ENCODE data around the gene EIPR1. TPM values are rescaled to one million over a fixed set of nuclear protein-coding genes. Genes with fewer than 3 reads are reported as not detected.

Gene EIPR1
- total and polyA plus RNA-seq, 2 of the 13 experiments (the other 11 are each of a cell fraction or from before 2014, with no cell fraction given) = 70.0 to 96.3 TPM

- ChIA-PET CTCF (ENCODE audit: low intra/inter-chr PET ratio, low total read pairs) (no interaction called here), POLR2A (no interaction called here)
- Histone ChIP-seq H3K27ac (ENCODE audit: extremely low read length, insufficient read depth, low read length) (no peak overlapping the region), H3K4me1 (ENCODE audit: insufficient read depth, low read length) (peaks cover 14% of the 10 kb centered on the region), H3K4me3 (replicated peaks in 1 of 3; ENCODE audit: insufficient read depth in 1 of 3, low read depth in 2 of 3, low read length in 3 of 3) (no peak overlapping the region), H2AFZ (ENCODE audit: low read length) (no peak overlapping the region), H3K27me3 (ENCODE audit: control insufficient read depth in 1 of 2, insufficient read depth in 2 of 2, low read length in 2 of 2) (no peaks in the 10 kb centered on the region), H3K36me3 (replicated peaks in 1 of 2; ENCODE audit: control insufficient read depth in 1 of 2, insufficient read depth in 2 of 2, low read length in 2 of 2) (peaks cover 10 to 33% of the 10 kb centered on the region in 2 experiments; a peak in 3 of 5 replicates), H4K20me1 (ENCODE audit: insufficient read depth, low read length) (0 out of 2 replicates have a peak, but pooled peaks cover 4% of the 10 kb centered on the region), H3K9ac (ENCODE audit: insufficient read depth, low read depth, low read length) (no peak overlapping the region), H3K79me2 (ENCODE audit: insufficient read depth, low read length) (peaks cover 3% of the 10 kb centered on the region), H3K9me3 (ENCODE audit: low read length) (no peaks in the 10 kb centered on the region), H3K4me2 (ENCODE audit: low read depth, low read length) (no peak overlapping the region)
- intact Hi-C loops (cut with micrococcal nuclease; ENCODE audit: unreplicated experiment) (no loop called here), in situ Hi-C loops (cut with HindIII; ENCODE audit: extremely low pct_ligation_motif_present, low pct_unique_long_range_greater_than_20kb) (no loop called here)
- FAIRE-seq = no peak
- DNase-seq (ENCODE audit: low spot score) = no peak
- TF ChIP-seq NR2F6 (IDR thresholded peaks at IDR 0.05) (no peak), NR2F6 (CRISPR knock-in tag; IDR thresholded peaks at IDR 0.05) (no peak), ZBTB38 (CRISPR knock-in tag; IDR thresholded peaks at IDR 0.05) (no peak), NFE2L2 (IDR thresholded peaks at IDR 0.05; ENCODE audit: low read length) (no peak), ZNF660 (CRISPR knock-in tag; IDR thresholded peaks at IDR 0.05; ENCODE audit: borderline replicate concordance, low read depth) (no peak), ZHX1 (CRISPR knock-in tag; IDR thresholded peaks at IDR 0.05; ENCODE audit: low read depth) (no peak), CBFB (CRISPR knock-in tag; IDR thresholded peaks at IDR 0.05) (no peak), SMAD9 (CRISPR knock-in tag; IDR thresholded peaks at IDR 0.05) (no peak)
- TF ChIP-seq, protein P1, sequence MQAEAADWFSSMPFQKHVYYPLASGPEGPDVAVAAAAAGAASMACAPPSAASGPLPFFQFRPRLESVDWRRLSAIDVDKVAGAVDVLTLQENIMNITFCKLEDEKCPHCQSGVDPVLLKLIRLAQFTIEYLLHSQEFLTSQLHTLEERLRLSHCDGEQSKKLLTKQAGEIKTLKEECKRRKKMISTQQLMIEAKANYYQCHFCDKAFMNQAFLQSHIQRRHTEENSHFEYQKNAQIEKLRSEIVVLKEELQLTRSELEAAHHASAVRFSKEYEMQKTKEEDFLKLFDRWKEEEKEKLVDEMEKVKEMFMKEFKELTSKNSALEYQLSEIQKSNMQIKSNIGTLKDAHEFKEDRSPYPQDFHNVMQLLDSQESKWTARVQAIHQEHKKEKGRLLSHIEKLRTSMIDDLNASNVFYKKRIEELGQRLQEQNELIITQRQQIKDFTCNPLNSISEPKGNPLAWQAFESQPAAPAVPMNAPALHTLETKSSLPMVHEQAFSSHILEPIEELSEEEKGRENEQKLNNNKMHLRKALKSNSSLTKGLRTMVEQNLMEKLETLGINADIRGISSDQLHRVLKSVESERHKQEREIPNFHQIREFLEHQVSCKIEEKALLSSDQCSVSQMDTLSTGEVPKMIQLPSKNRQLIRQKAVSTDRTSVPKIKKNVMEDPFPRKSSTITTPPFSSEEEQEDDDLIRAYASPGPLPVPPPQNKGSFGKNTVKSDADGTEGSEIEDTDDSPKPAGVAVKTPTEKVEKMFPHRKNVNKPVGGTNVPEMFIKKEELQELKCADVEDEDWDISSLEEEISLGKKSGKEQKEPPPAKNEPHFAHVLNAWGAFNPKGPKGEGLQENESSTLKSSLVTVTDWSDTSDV (CRISPR knock-in tag; IDR thresholded peaks at IDR 0.05) = no peak
- TF ChIP-seq, protein P2, sequence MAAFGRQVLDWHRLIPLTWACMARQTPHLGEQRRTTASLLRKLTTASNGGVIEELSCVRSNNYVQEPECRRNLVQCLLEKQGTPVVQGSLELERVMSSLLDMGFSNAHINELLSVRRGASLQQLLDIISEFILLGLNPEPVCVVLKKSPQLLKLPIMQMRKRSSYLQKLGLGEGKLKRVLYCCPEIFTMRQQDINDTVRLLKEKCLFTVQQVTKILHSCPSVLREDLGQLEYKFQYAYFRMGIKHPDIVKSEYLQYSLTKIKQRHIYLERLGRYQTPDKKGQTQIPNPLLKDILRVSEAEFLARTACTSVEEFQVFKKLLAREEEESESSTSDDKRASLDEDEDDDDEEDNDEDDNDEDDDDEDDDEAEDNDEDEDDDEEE (CRISPR knock-in tag; IDR thresholded peaks at IDR 0.05) = no peak
- 97% methylated on average over 16 of the region's 16 CpGs for WGBS (ENCODE audit: low lambda C conversion rate)
- no TSS peak for BruUV-seq (replicated peaks)
- ATAC-seq = no peak
Observed at GRCh38 chr2:3256157-3256556, 121.5 kb downstream of the EIPR1 start.

Measured in HepG2 (cell line).